ENCODE data around the gene KRT74.

DNA sequence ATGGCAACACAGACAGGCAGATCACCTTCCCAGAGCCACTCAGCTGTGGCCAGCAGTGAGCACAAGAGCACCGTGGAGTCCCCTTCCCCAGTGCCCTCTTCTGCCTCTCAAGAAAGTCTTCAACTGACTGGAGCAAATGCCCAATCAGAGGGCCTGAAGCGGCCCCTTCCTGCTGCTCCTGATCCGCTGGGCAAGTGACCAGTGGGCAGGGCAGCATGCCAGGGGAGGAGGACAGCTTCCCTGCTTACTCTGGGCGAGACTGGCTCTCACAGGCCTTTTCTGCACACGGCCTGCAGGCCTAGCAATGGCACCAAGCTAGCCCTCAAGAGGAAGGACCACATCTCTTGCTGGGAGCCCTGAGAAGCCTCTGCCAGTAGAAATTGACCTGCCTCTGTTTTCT lies 21.6 kb downstream of the KRT74 start:
- TF ChIP-seq, protein P1, sequence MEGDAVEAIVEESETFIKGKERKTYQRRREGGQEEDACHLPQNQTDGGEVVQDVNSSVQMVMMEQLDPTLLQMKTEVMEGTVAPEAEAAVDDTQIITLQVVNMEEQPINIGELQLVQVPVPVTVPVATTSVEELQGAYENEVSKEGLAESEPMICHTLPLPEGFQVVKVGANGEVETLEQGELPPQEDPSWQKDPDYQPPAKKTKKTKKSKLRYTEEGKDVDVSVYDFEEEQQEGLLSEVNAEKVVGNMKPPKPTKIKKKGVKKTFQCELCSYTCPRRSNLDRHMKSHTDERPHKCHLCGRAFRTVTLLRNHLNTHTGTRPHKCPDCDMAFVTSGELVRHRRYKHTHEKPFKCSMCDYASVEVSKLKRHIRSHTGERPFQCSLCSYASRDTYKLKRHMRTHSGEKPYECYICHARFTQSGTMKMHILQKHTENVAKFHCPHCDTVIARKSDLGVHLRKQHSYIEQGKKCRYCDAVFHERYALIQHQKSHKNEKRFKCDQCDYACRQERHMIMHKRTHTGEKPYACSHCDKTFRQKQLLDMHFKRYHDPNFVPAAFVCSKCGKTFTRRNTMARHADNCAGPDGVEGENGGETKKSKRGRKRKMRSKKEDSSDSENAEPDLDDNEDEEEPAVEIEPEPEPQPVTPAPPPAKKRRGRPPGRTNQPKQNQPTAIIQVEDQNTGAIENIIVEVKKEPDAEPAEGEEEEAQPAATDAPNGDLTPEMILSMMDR (IDR thresholded peaks at IDR 0.05), result no peak
- no peak for TF ChIP-seq POLR2A (IDR thresholded peaks at IDR 0.05)
- TF ChIP-seq POLR2AphosphoS5 (IDR thresholded peaks at IDR 0.05), result no peak

Data from suprapubic skin (tissue), 4 donors.